Brain microvascular endothelial cell (primary cell): ENCODE measurements around the gene SMS.

Source experiments
- DNase-seq: peaks from one replicate; pipeline ENCODE4 v3.0.0-alpha.2; 2020
- H3K27ac ChIP-seq: fragments of 250-450 bp; sonication (Bioruptor Pico); 2 replicates; pipeline ENCODE4 v1.5.1; 2020; ENCODE audit warnings: mild to moderate bottlenecking, moderate library complexity
- H3K27me3 ChIP-seq: fragments of 250-450 bp; sonication (Bioruptor Pico); replicated peaks from 2 replicates; pipeline ENCODE4 v1.5.1; 2020; ENCODE audit warnings: mild to moderate bottlenecking
- H3K36me3 ChIP-seq: fragments of 250-450 bp; sonication (Bioruptor Pico); replicated peaks from 2 replicates; pipeline ENCODE4 v1.5.1; 2020; ENCODE audit warnings: mild to moderate bottlenecking
- H3K4me3 ChIP-seq: 2 replicates; pipeline ENCODE4 v1.5.1; 2011; ENCODE audit warnings: low read depth, mild to moderate bottlenecking, control low read depth, low read length, moderate library complexity
- in situ Hi-C: cut with HindIII; loops from 2 replicates; pipeline ENCODE4 v1.10.0; 2017; ENCODE audit warnings: low sequenced_read_pairs, low pct_ligation_motif_present
- TF ChIP-seq, protein P1 (sequence below): IDR thresholded peaks from 2 replicates; pipeline ENCODE4 v1.5.1; 2011; ENCODE audit warnings: low read depth, mild to moderate bottlenecking, moderate library complexity, low read length, control low read depth, inconsistent platforms; ENCODE audit errors: missing control alignments

SMS gene

DNA sequence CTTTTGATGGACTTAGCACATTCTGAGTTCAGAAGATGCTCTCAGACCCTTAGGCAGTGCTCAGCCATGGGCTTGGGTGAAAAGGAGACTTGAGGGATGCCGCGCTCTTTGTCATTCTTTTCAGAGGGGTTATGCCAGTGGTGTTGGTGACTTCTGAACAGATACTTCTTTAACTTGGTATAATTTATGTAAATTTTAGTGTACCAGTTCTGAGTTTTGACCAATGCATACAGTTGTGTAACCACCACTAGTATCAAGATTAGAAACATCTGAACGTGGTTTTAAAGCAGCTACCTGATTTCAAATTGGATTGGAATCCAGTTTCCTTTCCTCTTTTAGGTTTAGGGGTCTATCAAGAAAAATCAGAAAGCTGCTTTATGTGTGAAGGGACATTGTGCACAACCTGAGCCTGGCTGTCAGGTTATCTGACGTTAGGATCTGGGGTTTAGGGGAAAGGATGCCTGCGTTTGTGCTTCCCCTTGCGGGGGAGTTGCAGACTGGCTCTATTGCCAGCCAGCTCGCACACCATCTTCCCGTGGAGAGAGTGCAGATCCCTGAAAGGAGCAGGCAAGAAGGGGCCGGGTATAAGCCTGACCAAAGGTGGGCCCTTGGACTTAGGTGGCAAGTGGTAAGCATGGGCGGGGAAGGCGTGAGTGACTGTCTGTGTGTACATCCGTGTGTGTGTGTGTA is 19.0 kb downstream of the SMS start:
- DNase-seq, result no peak
- TF ChIP-seq, protein P1, sequence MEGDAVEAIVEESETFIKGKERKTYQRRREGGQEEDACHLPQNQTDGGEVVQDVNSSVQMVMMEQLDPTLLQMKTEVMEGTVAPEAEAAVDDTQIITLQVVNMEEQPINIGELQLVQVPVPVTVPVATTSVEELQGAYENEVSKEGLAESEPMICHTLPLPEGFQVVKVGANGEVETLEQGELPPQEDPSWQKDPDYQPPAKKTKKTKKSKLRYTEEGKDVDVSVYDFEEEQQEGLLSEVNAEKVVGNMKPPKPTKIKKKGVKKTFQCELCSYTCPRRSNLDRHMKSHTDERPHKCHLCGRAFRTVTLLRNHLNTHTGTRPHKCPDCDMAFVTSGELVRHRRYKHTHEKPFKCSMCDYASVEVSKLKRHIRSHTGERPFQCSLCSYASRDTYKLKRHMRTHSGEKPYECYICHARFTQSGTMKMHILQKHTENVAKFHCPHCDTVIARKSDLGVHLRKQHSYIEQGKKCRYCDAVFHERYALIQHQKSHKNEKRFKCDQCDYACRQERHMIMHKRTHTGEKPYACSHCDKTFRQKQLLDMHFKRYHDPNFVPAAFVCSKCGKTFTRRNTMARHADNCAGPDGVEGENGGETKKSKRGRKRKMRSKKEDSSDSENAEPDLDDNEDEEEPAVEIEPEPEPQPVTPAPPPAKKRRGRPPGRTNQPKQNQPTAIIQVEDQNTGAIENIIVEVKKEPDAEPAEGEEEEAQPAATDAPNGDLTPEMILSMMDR, result no peak
- Histone ChIP-seq H3K27me3 (no peaks in the 10 kb centered on the region), H3K27ac (no peak overlapping the region), H3K4me3 (no peak overlapping the region), H3K36me3 (no peaks in the 10 kb centered on the region)
- in situ Hi-C loops, result no loop called here

DNA sequence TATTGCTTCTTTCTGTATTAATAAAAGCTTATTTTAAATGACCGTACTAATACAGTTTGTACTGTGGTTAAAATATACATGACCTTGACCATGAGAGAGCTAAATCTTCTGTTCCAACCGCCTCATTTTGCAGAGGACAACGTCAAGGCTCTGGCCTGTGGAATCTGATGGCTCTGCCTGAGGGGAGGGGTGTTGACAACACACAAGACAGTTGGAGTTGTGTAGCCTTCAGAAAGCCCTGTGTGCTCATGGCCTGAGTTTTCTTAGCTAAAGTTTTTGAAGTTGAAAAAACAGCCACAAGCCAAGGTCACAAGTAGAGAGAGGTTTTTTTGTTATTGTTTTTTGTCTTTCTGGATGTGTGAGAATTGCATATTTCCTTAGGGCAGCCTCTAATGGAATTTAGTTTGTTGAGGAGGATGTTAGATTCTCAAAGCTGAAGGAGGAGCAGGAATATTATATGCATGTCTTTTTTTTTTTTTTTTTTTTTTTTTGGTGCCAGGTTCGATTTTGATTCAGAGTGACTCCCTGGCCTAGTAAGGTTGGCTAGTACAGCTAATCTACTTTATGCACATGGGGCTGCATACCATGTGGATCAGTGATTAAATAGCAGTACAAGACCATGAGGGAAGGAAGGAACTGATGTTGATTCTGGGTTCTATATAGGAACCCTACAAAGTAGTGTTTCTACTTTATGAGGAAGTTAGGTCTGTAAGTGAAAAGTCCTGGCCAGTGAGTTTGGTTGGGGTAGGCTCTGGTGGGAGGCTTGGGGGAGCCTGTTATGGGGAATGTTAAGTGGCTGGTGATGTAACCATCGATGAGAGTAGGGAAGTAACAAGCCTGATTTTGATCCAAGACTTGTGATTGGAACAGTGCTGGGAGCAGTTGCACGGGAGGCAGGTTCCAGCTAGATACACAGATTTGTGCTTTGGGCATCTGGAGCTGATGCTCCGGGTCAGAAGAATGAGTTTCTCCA is 20.3 kb downstream of the SMS start:
- H3K27me3 ChIP-seq, result no peaks in the 10 kb centered on the region
- DNase-seq, result no peak
- no peak overlapping the region for H3K4me3 ChIP-seq
- no peak overlapping the region for H3K27ac ChIP-seq
- H3K36me3 ChIP-seq, result no peaks in the 10 kb centered on the region
- TF ChIP-seq, protein P1, result no peak
- in situ Hi-C loops, result no loop called here

DNA sequence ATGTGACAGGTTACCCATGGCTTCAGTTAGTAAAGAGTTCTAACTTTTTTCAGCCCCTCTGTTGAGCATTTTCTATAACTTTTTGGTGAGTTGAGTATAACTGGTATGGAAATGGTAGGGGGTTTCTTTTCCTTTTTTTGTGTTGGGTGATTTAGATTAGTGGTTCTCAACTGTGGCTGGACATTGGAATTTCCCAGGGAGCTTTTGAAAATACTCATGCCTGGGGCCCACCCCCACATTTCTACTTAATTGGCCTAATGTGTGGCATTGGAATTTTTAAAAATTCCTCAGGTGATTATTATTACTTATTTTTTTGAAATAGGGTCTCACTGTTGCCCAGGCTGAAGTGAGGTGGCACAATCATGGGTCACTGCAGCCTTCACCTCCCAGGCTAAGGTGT is 21.9 kb downstream of the SMS start:
- DNase-seq, result no peak
- H3K36me3 ChIP-seq, result no peaks in the 10 kb centered on the region
- TF ChIP-seq, protein P1, result no peak
- H3K27me3 ChIP-seq, result no peaks in the 10 kb centered on the region
- in situ Hi-C loops, result no loop called here
- no peak overlapping the region for H3K27ac ChIP-seq
- H3K4me3 ChIP-seq, result no peak overlapping the region

DNA sequence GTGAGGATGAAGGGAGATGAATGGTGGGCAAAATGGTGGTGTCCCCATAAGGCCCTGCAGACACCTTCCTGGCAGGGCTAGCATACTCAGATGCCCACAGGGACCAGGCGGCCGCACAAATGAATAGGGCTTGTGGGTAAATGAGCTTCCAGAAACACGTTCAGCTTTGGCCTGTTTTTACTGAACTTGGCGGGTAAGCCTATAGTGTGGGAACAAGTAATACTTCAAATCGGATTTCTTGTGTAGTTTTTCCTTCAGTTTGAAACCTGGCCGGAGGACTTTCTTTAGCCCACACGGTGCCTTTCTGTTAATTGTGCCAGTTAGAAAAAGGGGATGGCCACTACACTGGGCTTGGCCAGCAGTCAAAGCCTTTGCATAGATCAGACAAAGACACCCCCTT is 22.8 kb downstream of the SMS start:
- TF ChIP-seq, protein P1, result no peak
- Histone ChIP-seq H3K36me3 (no peaks in the 10 kb centered on the region), H3K27ac (no peak overlapping the region), H3K4me3 (no peak overlapping the region), H3K27me3 (no peaks in the 10 kb centered on the region)
- in situ Hi-C loops, result no loop called here
- no peak for DNase-seq

DNA sequence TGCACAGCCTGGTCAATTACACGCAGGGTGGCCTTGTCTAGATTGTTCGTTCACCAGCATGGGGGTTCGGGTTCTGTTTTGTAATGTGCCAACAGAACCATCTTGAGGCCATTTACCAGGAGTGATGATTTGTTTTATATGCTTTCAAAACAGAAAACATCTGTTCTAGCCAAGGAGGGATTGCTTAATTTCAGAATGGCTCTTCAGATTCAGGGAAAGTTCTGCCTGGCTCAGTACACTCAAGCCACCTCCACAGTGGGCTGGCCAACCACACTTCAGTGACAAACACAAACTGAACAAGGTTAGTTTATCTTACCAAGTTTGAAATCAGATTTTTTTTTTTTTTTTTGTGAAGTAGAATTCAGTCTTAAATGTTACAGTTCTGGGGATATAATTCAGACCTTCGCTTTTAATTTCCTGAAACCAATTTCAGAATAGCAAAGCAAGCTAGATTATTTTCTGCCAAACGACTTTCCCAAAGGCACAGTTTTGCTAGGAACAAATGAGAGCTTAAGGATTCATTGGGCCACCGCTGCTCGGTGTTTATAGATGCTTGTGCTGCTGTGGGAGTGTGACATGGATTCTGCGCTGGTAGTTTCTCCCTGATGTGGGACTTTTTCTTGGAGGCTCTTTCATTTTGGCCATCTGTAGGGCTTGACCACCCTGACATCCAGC is 23.4 kb downstream of the SMS start:
- in situ Hi-C loops, result no loop called here
- Histone ChIP-seq H3K27ac (no peak overlapping the region), H3K27me3 (no peaks in the 10 kb centered on the region), H3K36me3 (no peaks in the 10 kb centered on the region), H3K4me3 (no peak overlapping the region)
- DNase-seq, result no peak
- TF ChIP-seq, protein P1, result no peak
